ENCODE measurements around the gene SRSF4. TPM values are rescaled to one million over a fixed set of nuclear protein-coding genes. Genes with fewer than 3 reads are reported as not detected.

Gene SRSF4
- total and polyA plus RNA-seq, 2 of the 8 experiments (the other 6 are each of a cell fraction or from before 2014, with no cell fraction given): 34.9 to 86.5 TPM

GRCh38 chr1:29223521-29223920 is 41.8 kb upstream of the SRSF4 start:
- Histone ChIP-seq H4K20me1 (replicated peaks in 1 of 2; ENCODE audit: control insufficient read depth in 1 of 2, insufficient read depth in 2 of 2, low read length in 2 of 2) (peaks cover 0 to 1% of the 10 kb centered on the region in 2 experiments), H3K27me3 (replicated peaks in 1 of 4; ENCODE audit: control insufficient read depth in 3 of 4, extremely low read depth in 1 of 4, insufficient read depth in 3 of 4, low read length in 3 of 4) (no peaks in the 10 kb centered on the region), H2BK15ac (ENCODE audit: low read length) (no peak overlapping the region), H3K4me3 (ENCODE audit: extremely low read depth in 1 of 4, insufficient read depth in 2 of 4, low read depth in 3 of 4, low read length in 4 of 4) (no peak overlapping the region), H3K14ac (ENCODE audit: insufficient read length) (no peak overlapping the region), H3K9ac (replicated peaks in 1 of 4; ENCODE audit: extremely low read depth in 1 of 4, low read depth in 3 of 4, low read length in 3 of 4) (no peak overlapping the region), H3K4ac (replicated peaks; ENCODE audit: insufficient read length, low read depth, low read length) (no peak overlapping the region), H3K27ac (ENCODE audit: low read depth, low read length) (no peak overlapping the region), H2AK5ac (ENCODE audit: low read depth, low read length) (no peak overlapping the region), H2BK120ac (replicated peaks; ENCODE audit: low read depth, low read length) (no peak overlapping the region), H2BK5ac (ENCODE audit: low read depth, low read length) (no peak overlapping the region), H3K18ac (ENCODE audit: extremely low read depth, low read length) (no peak overlapping the region), H2BK12ac (ENCODE audit: low read depth, low read length) (no peak overlapping the region), H3K36me3 (ENCODE audit: control insufficient read depth in 2 of 4, insufficient read depth in 4 of 4, low read length in 3 of 4) (peaks cover 0 to 4% (median 1%) of the 10 kb centered on the region in 4 experiments; a peak in 4 of 8 replicates), H3K56ac (replicated peaks; ENCODE audit: insufficient read length, low read depth, low read length) (no peak overlapping the region), H4K5ac (ENCODE audit: insufficient read length, low read depth, low read length) (no peak overlapping the region), H4K8ac (ENCODE audit: extremely low read depth, insufficient read depth, low read length) (no peak overlapping the region), H3K4me1 (replicated peaks in 1 of 4; ENCODE audit: control insufficient read depth in 3 of 4, insufficient read depth in 4 of 4, low read length in 3 of 4) (peaks cover 0 to 8% (median 3%) of the 10 kb centered on the region in 4 experiments; a peak in 2 of 7 replicates), H2AFZ (ENCODE audit: low read length) (no peak overlapping the region), H4K91ac (replicated peaks; ENCODE audit: insufficient read length, low read length) (no peak overlapping the region), H2BK20ac (ENCODE audit: low read length) (no peak overlapping the region), H3K23ac (ENCODE audit: insufficient read length) (no peak overlapping the region), H3K79me1 (ENCODE audit: low read depth, low read length) (peaks cover 4% of the 10 kb centered on the region; the same call in 1 of the 2 replicates), H3K79me2 (ENCODE audit: control insufficient read depth in 1 of 2, insufficient read depth in 2 of 2, low read length in 2 of 2) (no peaks in the 10 kb centered on the region), H3K9me3 (ENCODE audit: insufficient read depth in 2 of 2, low read depth in 1 of 2, low read length in 1 of 2) (no peaks in the 10 kb centered on the region), H3K4me2 (ENCODE audit: insufficient read depth in 1 of 2, low read depth in 2 of 2, low read length in 2 of 2) (no peak overlapping the region), H3K23me2 (ENCODE audit: low read depth, low read length) (no peaks in the 10 kb centered on the region)
- no peak for TF ChIP-seq EZH2 (IDR thresholded peaks at IDR 0.05; ENCODE audit: low read depth, low read length, severe bottlenecking)
- TF ChIP-seq SP4 (IDR thresholded peaks at IDR 0.05; ENCODE audit: low read length): no peak
- TF ChIP-seq FOSL1 (IDR thresholded peaks at IDR 0.05; ENCODE audit: insufficient read depth, low read depth, low read length): no peak
- no peak for TF ChIP-seq RXRA (IDR thresholded peaks at IDR 0.05; ENCODE audit: insufficient read depth, low read depth, low read length)
- no peak for TF ChIP-seq NRF1 (IDR thresholded peaks at IDR 0.05; ENCODE audit: low read depth, low read length)
- 84% methylated on average over 6 of the region's 6 CpGs; no CpG with 5 or more reads in 1 of the 2 experiments for WGBS, 2 experiments (ENCODE audit: extremely low coverage in 1 of 2, insufficient coverage in 1 of 2, insufficient read length in 1 of 2, insufficient replicate concordance in 2 of 2, low coverage in 1 of 2, low lambda C conversion rate in 2 of 2, missing lambda C conversion rate in 1 of 2)
- CTCF ChIA-PET (ENCODE audit: partially characterized antibody): interaction anchor here (0.6 to 1.7 kb wide), 2 partner anchors 41 to 433 kb away, joined by 4 read pairs; no protein-coding TSS in a partner anchor
- FAIRE-seq: no peak
- POLR2A ChIA-PET (ENCODE audit: partially characterized antibody): interaction anchor here (0.9 kb wide), 1 partner anchor 16 kb away, joined by 3 read pairs; no protein-coding TSS in a partner anchor
- DNase-seq (ENCODE audit: low read depth in 1 of 2, low spot score in 2 of 2): no peak

All from H1 (cell line).